ENCODE results near the gene TSSK3.
A peak's percentile ranks its signal among the peaks of the same experiment; 100 is the strongest.

TSSK3 gene

GRCh38 chr1:32362474-32363313, at the start of gene TSSK3, which contains the start of gene FAM229A:
Gene TSSK3, plus strand, starts transcription at chr1:32362539. Its CDS starts 163 bp downstream, at chr1:32362702.
Gene FAM229A, minus strand, starts transcription at chr1:32362485. Its CDS starts 394 bp downstream, at chr1:32362091.
- DNase-seq: no peak

GRCh38 chr1:32316903-32317277, 45.4 kb upstream of the TSSK3 start:
- no peak for DNase-seq

GRCh38 chr1:32318127-32318869, 44.0 kb upstream of the TSSK3 start:
- no peak for DNase-seq

- DNase-seq: no peak
These were observed 40.5 kb upstream of the TSSK3 start for GRCh38 chr1:32321712-32322291.

- DNase-seq: no peak
These were observed 35.1 kb upstream of the TSSK3 start for GRCh38 chr1:32327204-32327603.

GRCh38 chr1:32329931-32330466, 32.3 kb upstream of the TSSK3 start:
- no peak for DNase-seq

- DNase-seq: no peak
These were observed 31.7 kb upstream of the TSSK3 start for GRCh38 chr1:32330558-32331151.

GRCh38 chr1:32331549-32331948, 30.8 kb upstream of the TSSK3 start:
- no peak for DNase-seq

GRCh38 chr1:32332290-32333079, 29.9 kb upstream of the TSSK3 start:
- DNase-seq: no peak

GRCh38 chr1:32333251-32333963, 28.9 kb upstream of the TSSK3 start:
- no peak for DNase-seq

- DNase-seq: no peak
These were observed 28.0 kb upstream of the TSSK3 start for GRCh38 chr1:32334274-32334861.

- peak; percentile 69 for DNase-seq
These were observed 27.3 kb upstream of the TSSK3 start for GRCh38 chr1:32334864-32335534.

GRCh38 chr1:32335535-32335789, 26.9 kb upstream of the TSSK3 start:
- no peak for DNase-seq

- peak; percentile 88 for DNase-seq
These were observed 26.3 kb upstream of the TSSK3 start, which contains the start of gene MARCKSL1 for GRCh38 chr1:32335790-32336590. Gene MARCKSL1, minus strand, starts transcription at chr1:32336233. Its CDS starts 200 bp downstream, at chr1:32336033.

GRCh38 chr1:32336591-32336932, 25.8 kb upstream of the TSSK3 start:
- DNase-seq: no peak

GRCh38 chr1:32336963-32337675, 25.2 kb upstream of the TSSK3 start:
- peak; percentile 88 for DNase-seq

- DNase-seq: peak; percentile 76
These were observed 24.3 kb upstream of the TSSK3 start for GRCh38 chr1:32337855-32338636.

GRCh38 chr1:32338637-32339145, 23.6 kb upstream of the TSSK3 start:
- DNase-seq: no peak

Measured in CD4-positive, alpha-beta T cell treated with Interleukin-15 for 1 hour (primary cell).